Smooth muscle cell (in vitro differentiated cells): ENCODE measurements around the gene TACR3. TPM values are rescaled to one million over a fixed set of nuclear protein-coding genes. Genes with fewer than 3 reads are reported as not detected.
A peak's percentile ranks its signal among the peaks of the same experiment; 100 is the strongest.
"Not testable (repeated sequence)": the region's sequence is repeated elsewhere in the genome, so short reads cannot be mapped to it uniquely, and the experiment has no call there.

Experiments used
- DNase-seq: peaks from one replicate; lab custom pipeline; 2025; ENCODE audit not compliant: unreplicated experiment; lab: John Stamatoyannopoulos, UW
- H2AFZ ChIP-seq: fragments of 200-600 bp; sonication (generic); 2 replicates; pipeline ENCODE4 v1.6.0; 2016; ENCODE audit warnings: antibody characterized with exemption, low read depth, mild to moderate bottlenecking
- H3F3A ChIP-seq: fragments of 200-600 bp; sonication (generic); 2 replicates; pipeline ENCODE4 v1.6.0; 2017; ENCODE audit warnings: antibody characterized with exemption, low read depth
- H3K27ac ChIP-seq: fragments of 200-600 bp; sonication (generic); 2 replicates; pipeline ENCODE4 v1.5.1; 2016; ENCODE audit warnings: low read depth, mild to moderate bottlenecking
- H3K27me3 ChIP-seq: fragments of 200-600 bp; sonication (generic); 2 replicates; pipeline ENCODE4 v1.6.1; 2016; ENCODE audit warnings: low read depth, mild to moderate bottlenecking
- H3K36me3 ChIP-seq: fragments of 200-600 bp; sonication (generic); 2 replicates; pipeline ENCODE4 v1.5.1; 2016; ENCODE audit warnings: low read depth
- H3K4me1 ChIP-seq: fragments of 200-600 bp; sonication (generic); 2 replicates; pipeline ENCODE4 v1.5.1; 2016; ENCODE audit warnings: low read depth
- H3K4me2 ChIP-seq: fragments of 200-600 bp; sonication (generic); 2 replicates; pipeline ENCODE4 v1.6.0; 2016; ENCODE audit warnings: mild to moderate bottlenecking
- H3K4me3 ChIP-seq: fragments of 200-600 bp; sonication (generic); 2 replicates; pipeline ENCODE4 v1.5.1; 2016; ENCODE audit warnings: mild to moderate bottlenecking
- H3K79me2 ChIP-seq: fragments of 200-600 bp; sonication (generic); 2 replicates; pipeline ENCODE4 v1.6.0; 2016; ENCODE audit warnings: low read depth, mild to moderate bottlenecking
- H3K9ac ChIP-seq: fragments of 200-600 bp; sonication (generic); 2 replicates; pipeline ENCODE4 v1.6.0; 2016; ENCODE audit warnings: low read depth
- H3K9me3 ChIP-seq: fragments of 200-600 bp; sonication (generic); replicated peaks from 2 replicates; pipeline ENCODE4 v1.5.1; 2016; ENCODE audit warnings: low read depth
- H4K20me1 ChIP-seq: fragments of 200-600 bp; sonication (generic); 2 replicates; pipeline ENCODE4 v1.6.0; 2016; ENCODE audit warnings: low read depth
- WGBS: methylation state at CpG from one replicate; pipeline ENCODE4 v1.1.7; 2016; ENCODE audit warnings: low lambda C conversion rate; 5-methylcytosine and 5-hydroxymethylcytosine counted together
- polyA plus RNA-seq: library from polyadenylated mRNA; unstranded; fragments of >200 nt; fragmentation: Nextera tagmentation; extraction: Ambion mirVana; gene quantifications from 2 replicates; pipeline ENCODE4 v1.2.1, GENCODE V29; 2016
- total RNA-seq: library from RNA; depleted of rRNA; stranded (reverse); fragments of >200 nt; gene quantifications from 2 replicates; pipeline ENCODE4 v1.2.3, GENCODE V29; 2014
- TF ChIP-seq, protein P1 (sequence below): fragments of 200-600 bp; sonication (generic); IDR thresholded peaks from 2 replicates; pipeline ENCODE4 v1.5.1; 2017; ENCODE audit warnings: borderline replicate concordance, mild to moderate bottlenecking, antibody characterized with exemption; ENCODE audit not compliant: insufficient read depth, poor library complexity, severe bottlenecking

Gene TACR3
- total and polyA plus RNA-seq, 2 experiments from 2014 or later, result 0.22 TPM; not detected in 1

DNA sequence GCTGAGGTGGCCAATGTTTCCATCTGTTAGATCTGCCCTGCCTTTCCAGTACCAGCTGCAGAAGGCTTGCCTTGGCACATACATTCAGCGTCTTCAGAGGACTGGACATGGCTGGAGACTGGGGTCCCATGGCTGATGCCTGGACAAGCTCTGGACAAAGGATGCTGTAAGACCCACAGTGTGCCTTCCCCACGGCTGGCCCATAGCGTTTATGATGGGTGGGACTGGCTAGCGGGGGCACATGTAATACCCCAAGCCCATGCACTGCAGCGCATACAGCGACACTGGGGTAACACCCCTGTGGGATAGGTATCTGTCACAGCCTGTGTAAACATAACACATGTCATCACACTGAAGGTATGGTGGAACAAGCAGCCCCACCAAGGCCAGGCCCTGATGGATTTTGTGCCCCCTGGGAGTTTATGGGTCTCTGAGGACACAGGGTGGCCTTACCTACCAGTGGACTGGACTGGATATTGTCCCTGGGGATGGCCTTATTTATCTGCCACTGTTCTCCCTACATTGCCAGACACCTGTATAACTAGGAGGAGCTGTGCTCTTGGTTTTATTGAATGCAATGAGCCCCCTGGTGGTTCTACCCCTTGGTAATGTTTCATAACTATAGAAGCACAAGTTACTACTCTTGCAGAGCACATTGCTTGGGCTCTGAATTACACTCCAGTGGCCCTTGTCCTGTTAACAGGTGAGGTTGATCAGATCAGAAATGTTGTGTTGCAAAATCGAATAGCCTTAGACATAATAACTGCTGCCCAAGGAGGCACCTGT, 34.3 kb upstream of the TACR3 start:
- no peaks in the 10 kb centered on the region for H3K79me2 ChIP-seq
- H3K27me3 ChIP-seq, result no peaks in the 10 kb centered on the region
- TF ChIP-seq, protein P1, sequence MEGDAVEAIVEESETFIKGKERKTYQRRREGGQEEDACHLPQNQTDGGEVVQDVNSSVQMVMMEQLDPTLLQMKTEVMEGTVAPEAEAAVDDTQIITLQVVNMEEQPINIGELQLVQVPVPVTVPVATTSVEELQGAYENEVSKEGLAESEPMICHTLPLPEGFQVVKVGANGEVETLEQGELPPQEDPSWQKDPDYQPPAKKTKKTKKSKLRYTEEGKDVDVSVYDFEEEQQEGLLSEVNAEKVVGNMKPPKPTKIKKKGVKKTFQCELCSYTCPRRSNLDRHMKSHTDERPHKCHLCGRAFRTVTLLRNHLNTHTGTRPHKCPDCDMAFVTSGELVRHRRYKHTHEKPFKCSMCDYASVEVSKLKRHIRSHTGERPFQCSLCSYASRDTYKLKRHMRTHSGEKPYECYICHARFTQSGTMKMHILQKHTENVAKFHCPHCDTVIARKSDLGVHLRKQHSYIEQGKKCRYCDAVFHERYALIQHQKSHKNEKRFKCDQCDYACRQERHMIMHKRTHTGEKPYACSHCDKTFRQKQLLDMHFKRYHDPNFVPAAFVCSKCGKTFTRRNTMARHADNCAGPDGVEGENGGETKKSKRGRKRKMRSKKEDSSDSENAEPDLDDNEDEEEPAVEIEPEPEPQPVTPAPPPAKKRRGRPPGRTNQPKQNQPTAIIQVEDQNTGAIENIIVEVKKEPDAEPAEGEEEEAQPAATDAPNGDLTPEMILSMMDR, result no peak
- no peak overlapping the region for H3K9ac ChIP-seq
- 91% methylated on average over 7 of the region's 7 CpGs for WGBS
- H3K4me1 ChIP-seq, result no peaks in the 10 kb centered on the region
- no peaks in the 10 kb centered on the region for H3K9me3 ChIP-seq
- no peaks in the 10 kb centered on the region for H3K36me3 ChIP-seq
- H4K20me1 ChIP-seq, result no peaks in the 10 kb centered on the region
- H3K4me2 ChIP-seq, result no peak overlapping the region
- DNase-seq, result no peak
- no peak overlapping the region for H3K27ac ChIP-seq
- no peak overlapping the region for H2AFZ ChIP-seq
- H3F3A ChIP-seq, result no peaks in the 10 kb centered on the region
- no peak overlapping the region for H3K4me3 ChIP-seq

DNA sequence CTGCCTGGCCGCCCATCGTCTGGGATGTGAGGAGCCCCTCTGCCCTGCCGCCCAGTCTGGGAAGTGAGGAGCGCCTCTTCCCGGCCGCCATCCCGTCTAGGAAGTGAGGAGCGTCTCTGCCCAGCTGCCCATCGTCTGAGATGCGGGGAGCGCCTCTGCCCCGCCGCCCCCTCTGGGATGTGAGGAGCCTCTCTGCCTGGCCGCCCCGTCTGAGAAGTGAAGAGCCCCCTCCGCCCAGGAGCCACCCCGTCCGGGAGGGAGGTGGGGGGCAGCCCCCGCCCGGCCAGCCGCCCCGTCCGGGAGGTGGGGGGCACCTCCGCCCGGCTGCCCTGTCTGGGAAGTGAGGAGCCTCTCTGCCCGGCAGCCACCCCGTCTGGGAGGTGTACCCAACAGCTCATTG, 3.4 kb upstream of the TACR3 start:
- not testable (repeated sequence) for H3K79me2 ChIP-seq, H3K27ac ChIP-seq, DNase-seq, H3K9ac ChIP-seq, H3K36me3 ChIP-seq, H2AFZ ChIP-seq, H3K4me3 ChIP-seq, H4K20me1 ChIP-seq, H3K27me3 ChIP-seq, H3F3A ChIP-seq, H3K4me2 ChIP-seq, H3K4me1 ChIP-seq, H3K9me3 ChIP-seq
- WGBS, result 96% methylated on average over 4 of the region's 27 CpGs

DNA sequence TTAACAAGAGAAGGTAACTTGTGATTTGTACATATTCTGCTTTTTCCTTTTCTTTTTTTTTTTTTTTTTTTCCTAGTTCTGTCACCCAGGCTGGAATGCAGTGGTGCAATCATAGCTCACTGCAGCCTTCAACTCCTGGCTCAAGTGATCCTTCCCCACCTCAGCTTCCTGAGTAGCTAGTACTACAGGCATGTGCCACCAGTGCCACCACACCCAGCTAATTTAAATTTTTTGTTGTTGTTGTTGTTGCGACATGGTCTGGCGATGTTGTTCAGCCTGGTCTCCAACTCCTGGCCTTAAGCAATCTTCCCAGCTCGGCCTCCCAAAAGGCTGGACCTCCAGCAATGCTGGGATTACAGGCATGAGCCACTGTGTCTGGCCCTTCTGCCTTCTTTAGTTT, 1.5 kb upstream of the TACR3 start:
- no peaks in the 10 kb centered on the region for H3K36me3 ChIP-seq
- no peak overlapping the region for H3K4me2 ChIP-seq
- no peaks in the 10 kb centered on the region for H3F3A ChIP-seq
- no peaks in the 10 kb centered on the region for H3K9me3 ChIP-seq
- no peaks in the 10 kb centered on the region for H3K79me2 ChIP-seq
- no peak overlapping the region for H3K27ac ChIP-seq
- H3K9ac ChIP-seq, result no peak overlapping the region
- no peak for DNase-seq
- no peak overlapping the region for H3K4me3 ChIP-seq
- TF ChIP-seq, protein P1, result no peak
- H2AFZ ChIP-seq, result no peak overlapping the region
- H3K27me3 ChIP-seq, result peaks cover 12% of the 10 kb centered on the region
- H4K20me1 ChIP-seq, result no peaks in the 10 kb centered on the region
- H3K4me1 ChIP-seq, result peaks cover 4% of the 10 kb centered on the region
- WGBS, result 71% methylated on average over 3 of the region's 3 CpGs

DNA sequence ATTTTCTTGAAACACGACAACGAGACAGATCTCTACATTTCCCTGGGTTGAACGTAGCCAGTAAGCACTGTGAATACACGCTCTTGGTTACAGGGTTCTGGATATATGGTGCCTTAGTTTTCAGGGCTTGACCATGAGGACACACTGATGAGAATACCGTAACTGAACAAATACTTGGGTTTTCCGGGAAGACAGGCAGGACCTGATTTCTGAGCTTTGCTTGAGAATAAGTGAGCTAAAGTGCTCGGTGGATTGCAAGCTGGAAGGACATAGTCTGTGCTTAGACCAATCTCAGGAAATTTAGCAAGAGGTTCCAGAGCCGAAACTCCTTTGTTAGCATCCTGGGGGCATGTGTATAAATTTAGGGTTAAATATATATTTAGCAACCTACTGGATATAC, 876 bp upstream of the TACR3 start:
- Histone ChIP-seq H3F3A (no peaks in the 10 kb centered on the region), H3K4me3 (peak overlapping the region; percentile 46), H3K27ac (no peak overlapping the region), H3K27me3 (peaks cover 12% of the 10 kb centered on the region), H3K36me3 (no peaks in the 10 kb centered on the region), H3K4me1 (peaks cover 4% of the 10 kb centered on the region), H3K9me3 (no peaks in the 10 kb centered on the region), H2AFZ (peak overlapping the region; percentile 71), H3K79me2 (no peaks in the 10 kb centered on the region), H3K9ac (no peak overlapping the region), H3K4me2 (peak overlapping the region; percentile 86), H4K20me1 (no peaks in the 10 kb centered on the region)
- 59% methylated on average over 8 of the region's 8 CpGs for WGBS
- no peak for DNase-seq
- TF ChIP-seq, protein P1, result no peak
